Measurements from ENCODE around the gene FOCAD.

The FOCAD gene

GRCh38 chr9:20729523-20729922 lies 45.5 kb downstream of the FOCAD start:
- Mint-ChIP-seq H3K9me3 (no peaks in the 10 kb centered on the region), H3K4me3 (no peak overlapping the region), H3K27ac (no peak overlapping the region), H3K36me3 (ENCODE audit: low read depth) (peaks cover 15% of the 10 kb centered on the region), H3K27me3 (no peaks in the 10 kb centered on the region), H3K4me1 (ENCODE audit: low read depth) (peaks cover 5% of the 10 kb centered on the region)
- intact Hi-C loops (cut with micrococcal nuclease) = no loop called here

GRCh38 chr9:20732118-20732517 lies 48.1 kb downstream of the FOCAD start:
- Mint-ChIP-seq H3K27me3 (no peaks in the 10 kb centered on the region), H3K4me1 (ENCODE audit: low read depth) (peaks cover 2% of the 10 kb centered on the region), H3K4me3 (no peak overlapping the region), H3K27ac (no peak overlapping the region), H3K36me3 (ENCODE audit: low read depth) (peaks cover 16% of the 10 kb centered on the region), H3K9me3 (no peaks in the 10 kb centered on the region)
- intact Hi-C loops (cut with micrococcal nuclease) = no loop called here

- Mint-ChIP-seq H3K36me3 (ENCODE audit: low read depth) (peaks cover 8% of the 10 kb centered on the region), H3K27me3 (no peaks in the 10 kb centered on the region), H3K27ac (no peak overlapping the region), H3K9me3 (no peaks in the 10 kb centered on the region), H3K4me3 (no peak overlapping the region), H3K4me1 (ENCODE audit: low read depth) (no peaks in the 10 kb centered on the region)
- intact Hi-C loops (cut with micrococcal nuclease) = no loop called here
These were observed 50.2 kb downstream of the FOCAD start for GRCh38 chr9:20734275-20734674.

- no peaks in the 10 kb centered on the region for H3K27me3 Mint-ChIP-seq
- intact Hi-C loops (cut with micrococcal nuclease) = no loop called here
- H3K9me3 Mint-ChIP-seq = no peaks in the 10 kb centered on the region
- peaks cover 28% of the 10 kb centered on the region for H3K36me3 Mint-ChIP-seq (ENCODE audit: low read depth)
- H3K4me1 Mint-ChIP-seq (ENCODE audit: low read depth) = no peaks in the 10 kb centered on the region
- H3K27ac Mint-ChIP-seq = no peak overlapping the region
- no peak overlapping the region for H3K4me3 Mint-ChIP-seq
These were observed 56.2 kb downstream of the FOCAD start for GRCh38 chr9:20740304-20740703.

GRCh38 chr9:20740929-20741582 lies 57.0 kb downstream of the FOCAD start:
- H3K27me3 Mint-ChIP-seq = no peaks in the 10 kb centered on the region
- no peaks in the 10 kb centered on the region for H3K4me1 Mint-ChIP-seq (ENCODE audit: low read depth)
- H3K9me3 Mint-ChIP-seq = no peaks in the 10 kb centered on the region
- peaks cover 28% of the 10 kb centered on the region for H3K36me3 Mint-ChIP-seq (ENCODE audit: low read depth)
- no peak overlapping the region for H3K4me3 Mint-ChIP-seq
- intact Hi-C loops (cut with micrococcal nuclease) = no loop called here
- H3K27ac Mint-ChIP-seq = no peak overlapping the region

GRCh38 chr9:20742833-20743232 lies 58.8 kb downstream of the FOCAD start:
- Mint-ChIP-seq H3K36me3 (ENCODE audit: low read depth) (peaks cover 24% of the 10 kb centered on the region), H3K27me3 (no peaks in the 10 kb centered on the region), H3K27ac (no peak overlapping the region), H3K4me3 (no peak overlapping the region), H3K4me1 (ENCODE audit: low read depth) (no peaks in the 10 kb centered on the region), H3K9me3 (no peaks in the 10 kb centered on the region)
- intact Hi-C loops (cut with micrococcal nuclease) = no loop called here

GRCh38 chr9:20744036-20744630 lies 60.1 kb downstream of the FOCAD start:
- intact Hi-C loops (cut with micrococcal nuclease) = no loop called here

GRCh38 chr9:20746967-20747366 lies 62.9 kb downstream of the FOCAD start:
- peaks cover 12% of the 10 kb centered on the region for H3K36me3 Mint-ChIP-seq (ENCODE audit: low read depth)
- no peak overlapping the region for H3K4me3 Mint-ChIP-seq
- intact Hi-C loops (cut with micrococcal nuclease) = no loop called here
- H3K4me1 Mint-ChIP-seq (ENCODE audit: low read depth) = no peaks in the 10 kb centered on the region
- no peak overlapping the region for H3K27ac Mint-ChIP-seq
- H3K27me3 Mint-ChIP-seq = no peaks in the 10 kb centered on the region
- H3K9me3 Mint-ChIP-seq = no peaks in the 10 kb centered on the region

More at GRCh38 chr9:20744036-20744630, 60.1 kb downstream of the FOCAD start:
- Mint-ChIP-seq H3K27ac (no peak overlapping the region), H3K4me1 (ENCODE audit: low read depth) (no peaks in the 10 kb centered on the region), H3K4me3 (no peak overlapping the region), H3K36me3 (ENCODE audit: low read depth) (peaks cover 24% of the 10 kb centered on the region), H3K27me3 (no peaks in the 10 kb centered on the region), H3K9me3 (no peaks in the 10 kb centered on the region)

GRCh38 chr9:20749496-20750198 lies 65.6 kb downstream of the FOCAD start:
- no peaks in the 10 kb centered on the region for H3K9me3 Mint-ChIP-seq
- H3K36me3 Mint-ChIP-seq (ENCODE audit: low read depth) = no peaks in the 10 kb centered on the region
- no peaks in the 10 kb centered on the region for H3K4me1 Mint-ChIP-seq (ENCODE audit: low read depth)
- no peak overlapping the region for H3K27ac Mint-ChIP-seq
- intact Hi-C loops (cut with micrococcal nuclease) = no loop called here
- H3K4me3 Mint-ChIP-seq = no peak overlapping the region
- H3K27me3 Mint-ChIP-seq = no peaks in the 10 kb centered on the region

- intact Hi-C loops (cut with micrococcal nuclease) = no loop called here
- Mint-ChIP-seq H3K4me1 (ENCODE audit: low read depth) (no peaks in the 10 kb centered on the region), H3K27me3 (no peaks in the 10 kb centered on the region), H3K27ac (no peak overlapping the region), H3K4me3 (no peak overlapping the region), H3K36me3 (ENCODE audit: low read depth) (peaks cover 15% of the 10 kb centered on the region), H3K9me3 (no peaks in the 10 kb centered on the region)
These were observed 69.7 kb downstream of the FOCAD start for GRCh38 chr9:20753761-20754160.

GRCh38 chr9:20754556-20754955 lies 70.5 kb downstream of the FOCAD start:
- Mint-ChIP-seq H3K9me3 (no peaks in the 10 kb centered on the region), H3K27me3 (no peaks in the 10 kb centered on the region), H3K4me1 (ENCODE audit: low read depth) (no peaks in the 10 kb centered on the region), H3K4me3 (no peak overlapping the region), H3K27ac (no peak overlapping the region), H3K36me3 (ENCODE audit: low read depth) (peaks cover 15% of the 10 kb centered on the region)
- intact Hi-C loops (cut with micrococcal nuclease) = no loop called here

GRCh38 chr9:20760246-20760891 lies 76.3 kb downstream of the FOCAD start:
- intact Hi-C loops (cut with micrococcal nuclease) = no loop called here

GRCh38 chr9:20770947-20771346 lies 86.9 kb downstream of the FOCAD start:
- Mint-ChIP-seq H3K36me3 (ENCODE audit: low read depth) (peaks cover 40% of the 10 kb centered on the region), H3K27ac (no peak overlapping the region), H3K9me3 (no peaks in the 10 kb centered on the region), H3K4me3 (no peak overlapping the region), H3K4me1 (ENCODE audit: low read depth) (peaks cover 4% of the 10 kb centered on the region), H3K27me3 (no peaks in the 10 kb centered on the region)
- intact Hi-C loops (cut with micrococcal nuclease) = no loop called here

More at GRCh38 chr9:20760246-20760891, 76.3 kb downstream of the FOCAD start:
- H3K36me3 Mint-ChIP-seq (ENCODE audit: low read depth) = peaks cover 29% of the 10 kb centered on the region
- H3K4me1 Mint-ChIP-seq (ENCODE audit: low read depth) = no peaks in the 10 kb centered on the region
- no peak overlapping the region for H3K27ac Mint-ChIP-seq
- no peaks in the 10 kb centered on the region for H3K9me3 Mint-ChIP-seq
- H3K27me3 Mint-ChIP-seq = no peaks in the 10 kb centered on the region
- no peak overlapping the region for H3K4me3 Mint-ChIP-seq

- H3K4me3 Mint-ChIP-seq = no peak overlapping the region
- H3K4me1 Mint-ChIP-seq (ENCODE audit: low read depth) = peaks cover 4% of the 10 kb centered on the region
- H3K27ac Mint-ChIP-seq = no peak overlapping the region
- H3K27me3 Mint-ChIP-seq = no peaks in the 10 kb centered on the region
- intact Hi-C loops (cut with micrococcal nuclease) = no loop called here
- H3K36me3 Mint-ChIP-seq (ENCODE audit: low read depth) = peaks cover 36% of the 10 kb centered on the region
- no peaks in the 10 kb centered on the region for H3K9me3 Mint-ChIP-seq
These were observed 87.7 kb downstream of the FOCAD start for GRCh38 chr9:20771729-20772128.
